ENCODE results near the gene SDHA. TPM values are rescaled to one million over a fixed set of nuclear protein-coding genes. Genes with fewer than 3 reads are reported as not detected.

Gene SDHA
- total and polyA plus RNA-seq, 10 of the 15 experiments (the other 5 are each of a cell fraction or from before 2014, with no cell fraction given), result 63.3 to 205 (median 104) TPM

GRCh38 chr5:170971-171800 is 46.9 kb upstream of the SDHA start:
- in situ Hi-C loops (cut with MboI) (no loop called here), intact Hi-C loops (cut with micrococcal nuclease; ENCODE audit: unreplicated experiment) (no loop called here)
- Histone ChIP-seq H2AFZ (ENCODE audit: control insufficient read depth, low read depth, low read length) (no peak overlapping the region), H4K20me1 (ENCODE audit: control insufficient read depth, insufficient read depth) (no peaks in the 10 kb centered on the region), H3K27ac (ENCODE audit: control insufficient read depth, insufficient read depth) (no peak overlapping the region), H3K9me3 (replicated peaks; ENCODE audit: control insufficient read depth, insufficient read depth, low read length) (no peaks in the 10 kb centered on the region), H3K9ac (ENCODE audit: control insufficient read depth, insufficient read depth, low read length) (no peak overlapping the region), H3K36me3 (ENCODE audit: control insufficient read depth in 2 of 2, insufficient read depth in 2 of 2, low read length in 1 of 2) (no peaks in the 10 kb centered on the region), H3K79me2 (ENCODE audit: control insufficient read depth, insufficient read depth, low read length) (no peaks in the 10 kb centered on the region), H3K4me2 (ENCODE audit: control insufficient read depth, insufficient read depth) (no peak overlapping the region), H3K27me3 (replicated peaks in 1 of 2; ENCODE audit: control insufficient read depth in 2 of 2, insufficient read depth in 2 of 2, low read length in 1 of 2) (peaks cover 0 to 3% of the 10 kb centered on the region in 2 experiments; a peak in 2 of 4 replicates), H3K4me1 (ENCODE audit: control insufficient read depth, insufficient read depth, low read length) (no peaks in the 10 kb centered on the region), H3K4me3 (no peak overlapping the region)
- ChIA-PET SMC1A (ENCODE audit: uncharacterized antibody, unreplicated experiment) (no interaction called here), CTCF (no interaction called here), RAD21 (ENCODE audit: unreplicated experiment) (no interaction called here), POLR2A (no interaction called here)
- no peak for DNase-seq (ENCODE audit: low read depth, low spot score)
- no TSS peak for BruUV-seq (replicated peaks)
- 45% methylated on average over 37 of the region's 37 CpGs for WGBS (ENCODE audit: insufficient coverage, insufficient replicate concordance, low lambda C conversion rate, missing lambda C conversion rate)
- FAIRE-seq, result no peak
- ATAC-seq, result no peak
- TF ChIP-seq ZBTB4 (CRISPR knock-in tag; IDR thresholded peaks at IDR 0.05) (no peak), KAT2A (conservative IDR thresholded peaks at IDR 0.05; ENCODE audit: control insufficient read depth, low read depth, low read length) (no peak), PBX3 (IDR thresholded peaks at IDR 0.05; ENCODE audit: insufficient replicate concordance, low read depth, low read length) (no peak), CEBPZ (IDR thresholded peaks at IDR 0.05; ENCODE audit: low read depth, low read length) (no peak), ZNF384 (IDR thresholded peaks at IDR 0.05; ENCODE audit: borderline replicate concordance, low read depth, low read length) (no peak), USF1 (IDR thresholded peaks at IDR 0.05; ENCODE audit: borderline replicate concordance, extremely low read length, insufficient read depth, low read depth, low read length) (no peak), IRF3 (IDR thresholded peaks at IDR 0.05) (no peak), POLR2A (IDR thresholded peaks at IDR 0.05; ENCODE audit: low read depth, low read length) (no peak), POLR2AphosphoS2 (IDR thresholded peaks at IDR 0.05; ENCODE audit: low read depth, low read length) (no peak), GATAD2B (conservative IDR thresholded peaks at IDR 0.05; ENCODE audit: low read depth) (no peak)

Data from GM12878 (cell line).